CD14-positive monocyte (primary cell): ENCODE measurements around the gene ANO2. TPM values are rescaled to one million over a fixed set of nuclear protein-coding genes. Genes with fewer than 3 reads are reported as not detected.

Experiments used
- DNase-seq, 3 donors: peaks; one replicate each; pipeline ENCODE4 v3.0.0-alpha.2; 2011 to 2022
- H2AFZ ChIP-seq: 2 replicates; pipeline ENCODE4 v1.6.0; 2012; ENCODE audit warnings: mild to moderate bottlenecking, low read depth, low read length, inconsistent platforms; ENCODE audit not compliant: insufficient read depth, poor library complexity, severe bottlenecking
- H3K27ac ChIP-seq, 2 donors: 1 replicate in 1 of 2; 2 replicates in 1 of 2; pipeline ENCODE4 v1.5.1; 2012 to 2013; ENCODE audit warnings: low read length in 2 of 2, control low read depth in 1 of 2, inconsistent platforms in 1 of 2, low read depth in 1 of 2, mild to moderate bottlenecking in 1 of 2
- H3K27me3 ChIP-seq, 2 donors: one replicate each; pipeline versions ENCODE4 v1.6.0 to v1.6.1; 2011 to 2013; ENCODE audit warnings: low read length in 2 of 2; ENCODE audit not compliant: control insufficient read depth in 2 of 2, insufficient read depth in 2 of 2
- H3K36me3 ChIP-seq, 2 donors: replicated peaks in 1 of 2; 1 replicate in 1 of 2; 2 replicates in 1 of 2; pipeline versions ENCODE4 v1.5.1 to v1.6.1; 2012 to 2013; ENCODE audit warnings: low read length in 2 of 2, control low read depth in 1 of 2, inconsistent platforms in 1 of 2, mild to moderate bottlenecking in 1 of 2; ENCODE audit not compliant: insufficient read depth in 2 of 2, control insufficient read depth in 1 of 2
- H3K4me1 ChIP-seq, 2 donors: 1 replicate in 1 of 2; 2 replicates in 1 of 2; pipeline versions ENCODE4 v1.5.1 to v1.6.1; 2012 to 2013; ENCODE audit warnings: low read length in 2 of 2, control low read depth in 1 of 2, inconsistent platforms in 1 of 2, mild to moderate bottlenecking in 1 of 2, moderate library complexity in 1 of 2; ENCODE audit not compliant: insufficient read depth in 2 of 2, control insufficient read depth in 1 of 2
- H3K4me2 ChIP-seq: replicated peaks from 2 replicates; pipeline ENCODE3; 2012; ENCODE audit warnings: low read length, moderate library complexity, mild to moderate bottlenecking; ENCODE audit not compliant: poor library complexity, severe bottlenecking; ENCODE audit errors: extremely low read depth
- H3K4me3 ChIP-seq, 3 experiments: fragments of 200-600 bp in 1 of 3; sonication (generic) in 1 of 3; replicated peaks in 1 of 3; 1 replicate in 2 of 3; 2 replicates in 1 of 3; pipeline ENCODE4 v1.5.1; 2011 to 2013; ENCODE audit warnings: low read length in 3 of 3, mild to moderate bottlenecking in 3 of 3, control low read depth in 2 of 3, low read depth in 2 of 3, inconsistent platforms in 1 of 3, moderate library complexity in 1 of 3
- H3K79me2 ChIP-seq: 2 replicates; pipeline ENCODE4 v1.6.0; 2012; ENCODE audit warnings: mild to moderate bottlenecking, control low read depth, inconsistent platforms, low read length, moderate library complexity; ENCODE audit not compliant: insufficient read depth
- H3K9ac ChIP-seq: 2 replicates; pipeline ENCODE4 v1.6.0; 2017; ENCODE audit warnings: low read length, mild to moderate bottlenecking; ENCODE audit not compliant: insufficient read depth, poor library complexity, severe bottlenecking
- H3K9me3 ChIP-seq, 2 donors: replicated peaks in 1 of 2; 1 replicate in 1 of 2; 2 replicates in 1 of 2; pipeline versions ENCODE4 v1.5.1 to v1.6.1; 2012 to 2013; ENCODE audit warnings: low read length in 2 of 2, control low read depth in 1 of 2; ENCODE audit not compliant: control insufficient read depth in 1 of 2, insufficient read depth in 1 of 2
- H4K20me1 ChIP-seq: 2 replicates; pipeline ENCODE4 v1.6.0; 2012; ENCODE audit warnings: mild to moderate bottlenecking, low read length, control low read depth, moderate library complexity; ENCODE audit not compliant: insufficient read depth
- H3K27ac Mint-ChIP-seq, 7 donors: one replicate each; pipeline ENCODE4 v1.8.0; 2020; ENCODE audit warnings: mild to moderate bottlenecking in 7 of 7, mixed read lengths in 7 of 7, moderate library complexity in 6 of 7, inconsistent platforms in 2 of 7
- H3K27me3 Mint-ChIP-seq, 3 donors: one replicate each; pipeline ENCODE4 v1.8.0; 2021 to 2022; ENCODE audit warnings: low read depth in 3 of 3, mild to moderate bottlenecking in 3 of 3, mixed read lengths in 3 of 3, moderate library complexity in 3 of 3, inconsistent platforms in 1 of 3
- H3K36me3 Mint-ChIP-seq, 2 donors: one replicate each; pipeline ENCODE4 v1.8.0; 2020; ENCODE audit warnings: mixed read lengths in 2 of 2, inconsistent platforms in 1 of 2, mild to moderate bottlenecking in 1 of 2
- H3K4me1 Mint-ChIP-seq: one replicate; pipeline ENCODE4 v1.8.0; 2020; ENCODE audit warnings: mild to moderate bottlenecking, mixed read lengths
- H3K4me3 Mint-ChIP-seq, 2 donors: one replicate each; pipeline ENCODE4 v1.8.0; 2020; ENCODE audit warnings: mild to moderate bottlenecking in 2 of 2, mixed read lengths in 2 of 2, moderate library complexity in 1 of 2
- H3K9me3 Mint-ChIP-seq, 7 donors: one replicate each; pipeline ENCODE4 v1.8.0; 2020 to 2022; ENCODE audit warnings: mixed read lengths in 7 of 7, mild to moderate bottlenecking in 6 of 7, moderate library complexity in 6 of 7, inconsistent platforms in 2 of 7
- CTCF ChIP-seq: fragments of 200-600 bp; IDR thresholded peaks from one replicate; pipeline ENCODE4 v1.8.0; 2022; ENCODE audit warnings: antibody characterized with exemption, mild to moderate bottlenecking
- WGBS: methylation state at CpG from one replicate; pipeline ENCODE4 v1.1.5; 2013; ENCODE audit warnings: missing lambda C conversion rate; ENCODE audit not compliant: insufficient coverage; 5-methylcytosine and 5-hydroxymethylcytosine counted together
- intact Hi-C, 2 donors: fragments of 100-400 bp; cut with micrococcal nuclease; formaldehyde crosslinking; loops; one replicate each; pipeline versions ENCODE4 v1.15.0 to v1.15.1; 2023
- polyA plus RNA-seq, 3 donors: library from polyadenylated mRNA; depleted of rRNA in 1 of 3; unstranded in 2 of 3; stranded (reverse) in 1 of 3; fragments of 300-500 nt in 2 of 3; fragments of >200 nt in 1 of 3; fragmentation: Illumina TruSeq in 2 of 3; gene quantifications; 1 replicate in 2 of 3; 2 replicates in 1 of 3; pipeline ENCODE4 v1.2.3, GENCODE V29; 2012 to 2021

The ANO2 gene
- polyA plus RNA-seq, 3 donors = not detected

- no peaks in the 10 kb centered on the region for H3K27me3 ChIP-seq
- WGBS = 83% methylated on average over 2 of the region's 2 CpGs
- no peak for TF ChIP-seq CTCF
- Mint-ChIP-seq H3K9me3 (peaks cover 0 to 1% (median 0%) of the 10 kb centered on the region in 7 donors), H3K27ac (no peak overlapping the region), H3K4me1 (no peaks in the 10 kb centered on the region), H3K4me3 (no peak overlapping the region), H3K36me3 (no peaks in the 10 kb centered on the region), H3K27me3 (peaks cover 2 to 11% (median 4%) of the 10 kb centered on the region in 3 donors)
- no peaks in the 10 kb centered on the region for H3K36me3 ChIP-seq
- no peak overlapping the region for H3K27ac ChIP-seq
- H3K79me2 ChIP-seq = no peaks in the 10 kb centered on the region
- H2AFZ ChIP-seq = no peak overlapping the region
- no peaks in the 10 kb centered on the region for H4K20me1 ChIP-seq
- no peak overlapping the region for H3K4me3 ChIP-seq
- intact Hi-C loops = no loop called here
- no peak overlapping the region for H3K4me2 ChIP-seq
- DNase-seq = no peak
- no peak overlapping the region for H3K9ac ChIP-seq
- no peaks in the 10 kb centered on the region for H3K9me3 ChIP-seq
- H3K4me1 ChIP-seq = no peaks in the 10 kb centered on the region
Observed at GRCh38 chr12:5643266-5643665, 301.8 kb downstream of the ANO2 start.

GRCh38 chr12:5637698-5638097, 307.4 kb downstream of the ANO2 start:
- Histone ChIP-seq H3K79me2 (no peaks in the 10 kb centered on the region), H3K4me2 (no peak overlapping the region), H2AFZ (no peak overlapping the region), H3K9me3 (no peaks in the 10 kb centered on the region), H3K27ac (no peak overlapping the region), H3K27me3 (no peaks in the 10 kb centered on the region), H3K4me3 (no peak overlapping the region), H4K20me1 (no peaks in the 10 kb centered on the region), H3K9ac (no peak overlapping the region), H3K4me1 (no peaks in the 10 kb centered on the region), H3K36me3 (no peaks in the 10 kb centered on the region)
- Mint-ChIP-seq H3K27me3 (peaks cover 2 to 5% (median 2%) of the 10 kb centered on the region in 3 donors), H3K4me3 (no peak overlapping the region), H3K9me3 (peaks cover 0 to 3% (median 0%) of the 10 kb centered on the region in 7 donors), H3K36me3 (no peaks in the 10 kb centered on the region), H3K27ac (no peak overlapping the region), H3K4me1 (no peaks in the 10 kb centered on the region)
- 77% methylated on average over 3 of the region's 4 CpGs for WGBS
- no peak for TF ChIP-seq CTCF
- intact Hi-C loops = no loop called here
- DNase-seq = no peak
